Adrenal gland (tissue), 12 donors: Measurements from ENCODE around the gene TINAGL1. TPM values are rescaled to one million over a fixed set of nuclear protein-coding genes. Genes with fewer than 3 reads are reported as not detected.

Experiments
- DNase-seq, 7 donors: peaks; one replicate each; pipeline ENCODE4 v3.0.0-alpha.2; 2019 to 2020
- H3K27ac ChIP-seq, 5 donors: fragments of 200-600 bp; sonication (generic) in 4 of 5; 1 replicate in 3 of 5; 2 replicates in 2 of 5; pipeline versions ENCODE4 v1.5.1 to v1.8.0; 2016 to 2020; ENCODE audit warnings: mild to moderate bottlenecking in 1 of 5
- H3K27me3 ChIP-seq: fragments of 200-600 bp; 2 replicates; pipeline ENCODE4 v1.8.0; 2021
- H3K36me3 ChIP-seq, 2 donors: fragments of 200-600 bp; replicated peaks in 1 of 2; 1 replicate in 1 of 2; 2 replicates in 1 of 2; pipeline versions ENCODE4 v1.5.1 to v1.8.0; 2018 to 2022
- H3K4me1 ChIP-seq, 2 donors: fragments of 200-600 bp; replicated peaks in 1 of 2; 1 replicate in 1 of 2; 2 replicates in 1 of 2; pipeline versions ENCODE4 v1.5.1 to v1.8.0; 2018 to 2021
- H3K4me3 ChIP-seq, 4 donors: fragments of 200-600 bp; sonication (generic) in 3 of 4; one replicate each; pipeline ENCODE4 v1.5.1; 2016 to 2018
- H3K9me3 ChIP-seq, 3 donors: fragments of 200-600 bp; sonication (generic) in 1 of 3; replicated peaks in 1 of 3; 1 replicate in 2 of 3; 2 replicates in 1 of 3; pipeline versions ENCODE4 v1.5.1 to v1.8.0; 2016 to 2021
- CTCF ChIP-seq, 6 experiments: fragments of 450-650 bp in 4 of 6; fragments of 200-600 bp in 2 of 6; sonication (generic) in 1 of 6; IDR thresholded peaks; 1 replicate in 5 of 6; 2 replicates in 1 of 6; pipeline versions ENCODE4 v1.5.1 to v1.8.0; 2016 to 2021; ENCODE audit warnings: antibody characterized with exemption in 6 of 6, mild to moderate bottlenecking in 2 of 6, moderate library complexity in 1 of 6
- POLR2A ChIP-seq, 2 donors: fragments of 450-650 bp; IDR thresholded peaks; one replicate each; pipeline ENCODE4 v1.6.1; 2017; ENCODE audit warnings: antibody characterized with exemption in 2 of 2, mild to moderate bottlenecking in 2 of 2, moderate library complexity in 1 of 2
- WGBS, 4 donors: extraction: QIAGEN DNeasy Blood & Tissue Kit in 2 of 4; methylation state at CpG; one replicate each; pipeline versions ENCODE4 v1.1.5 to v1.1.7; 2013 to 2017; 5-methylcytosine and 5-hydroxymethylcytosine counted together
- intact Hi-C, 2 donors: fragments of 100-400 bp; cut with DNase I; formaldehyde crosslinking; loops; one replicate each; pipeline versions ENCODE4 v1.14.1 to v1.15.0; 2022 to 2023
- polyA plus RNA-seq, 3 donors: library from polyadenylated mRNA; stranded (reverse); fragments of 200-250 nt in 2 of 3; fragments of 350-450 nt in 1 of 3; fragmentation: Illumina TruSeq in 1 of 3; extraction: RNeasy Lipid Tissue Mini Kit (QIAGEN cat#74804) in 1 of 3; gene quantifications; one replicate each; pipeline ENCODE4 v1.2.3, GENCODE V29; 2013 to 2014
- total RNA-seq, 9 donors: library from RNA; depleted of rRNA in 4 of 9; stranded (reverse); fragments of >200 nt in 4 of 9; fragments of 120-200 nt in 1 of 9; fragmentation: NEBNext Ultra II Directional in 1 of 9; extraction: Animal tissue kit (Norgen Biotek cat#: 25700) in 1 of 9; gene quantifications; one replicate each; pipeline versions ENCODE4 v1.1.0 to v1.2.4, GENCODE V29; 2013 to 2023
- donor health status: healthy with polysubstance abuse.
- donor health status: Bipolar disorder and iron deficiency.
- donor health status: DM: yes; HTN: yes; CAD: no.
- donor health status: DM: no; HTN: no; CAD: no.
- donor health status: DM: no; HTN: no; CAD: no.
- donor health status: DM: yes; HTN: yes; CAD: no.

TINAGL1 gene
- total and polyA plus RNA-seq, 12 donors, result 22.7 to 294 (median 89.9) TPM

DNA sequence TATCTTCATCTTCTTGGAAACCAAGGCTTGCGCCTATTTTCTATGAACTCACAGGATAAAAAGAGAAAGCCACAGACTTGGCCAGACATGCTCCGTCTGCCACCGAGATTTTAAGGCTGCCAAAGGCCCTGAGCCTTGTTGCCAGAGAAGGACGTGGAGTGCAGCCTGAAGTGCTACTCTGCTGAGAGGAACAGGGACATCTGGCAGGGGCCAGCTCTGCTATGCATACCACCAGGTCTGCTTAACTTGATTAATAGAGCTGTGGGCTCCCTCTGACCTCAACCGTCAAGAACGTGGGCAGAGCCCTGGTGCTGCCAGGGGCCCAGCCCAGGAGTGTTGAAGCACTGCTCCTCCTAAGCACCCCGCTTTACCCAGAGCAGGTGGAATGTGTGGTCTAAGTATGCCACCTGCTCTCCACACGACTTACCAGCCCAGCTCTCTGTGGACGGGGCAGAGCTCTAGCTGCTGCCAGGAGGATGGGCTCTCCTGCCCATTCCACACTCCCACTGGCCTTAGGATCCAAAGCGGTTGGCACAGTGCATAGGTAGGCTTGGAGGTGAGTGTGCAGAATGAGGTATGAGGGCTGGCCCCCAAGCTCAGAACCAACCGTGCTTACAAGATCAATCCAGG is 51.7 kb downstream of the TINAGL1 start:
- DNase-seq, result peak in 5 of 7 donors; percentile 67 to 83 (median 73)
- Histone ChIP-seq H3K36me3 (peaks cover 0 to 49% of the 10 kb centered on the region in 2 donors), H3K27ac (peak overlapping the region; percentile 18 to 89 (median 75)), H3K9me3 (no peaks in the 10 kb centered on the region), H3K27me3 (no peaks in the 10 kb centered on the region), H3K4me3 (no peak overlapping the region), H3K4me1 (peaks cover 27 to 34% of the 10 kb centered on the region in 2 donors)
- TF ChIP-seq POLR2A (IDR thresholded peaks at IDR 0.05) (peak in 1 of 2 donors; percentile 24), CTCF (IDR thresholded peaks at IDR 0.05) (no peak)
- 51 to 59% (median 54%) methylated on average over 9 to 11 of the region's 11 CpGs for WGBS, 4 donors
- intact Hi-C loops, result no loop called here

DNA sequence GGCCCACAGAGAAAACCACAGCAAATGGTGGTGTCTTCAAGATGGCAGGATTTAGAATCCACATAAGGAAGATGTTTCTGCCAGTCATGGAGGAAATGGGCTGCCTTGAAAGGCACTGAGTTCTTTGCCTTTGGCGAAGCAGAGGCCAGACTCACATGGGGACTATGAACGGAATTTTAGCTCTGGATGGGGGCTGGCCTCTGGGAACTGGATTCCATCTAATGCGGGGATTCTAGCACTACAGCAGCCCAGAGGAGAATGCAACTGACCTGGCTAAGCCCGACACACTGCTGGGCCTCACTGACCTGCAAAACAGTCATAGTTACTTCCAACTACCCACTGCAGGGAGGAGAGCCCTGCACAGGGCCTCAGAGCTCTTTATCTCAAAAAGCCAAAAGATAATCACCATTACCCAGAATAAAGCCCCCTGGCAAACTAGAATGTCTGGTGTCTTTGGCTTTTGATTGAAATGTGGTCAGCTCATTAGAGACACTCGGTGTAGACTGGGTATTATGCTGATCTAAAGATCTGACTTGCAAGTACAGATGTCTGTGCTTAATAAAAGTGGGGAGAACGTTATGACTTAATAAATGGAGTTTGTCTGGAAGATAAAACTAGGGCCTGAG is 52.7 kb downstream of the TINAGL1 start:
- no peaks in the 10 kb centered on the region for H3K27me3 ChIP-seq
- 82 to 90% (median 88%) methylated on average over 5 to 6 of the region's 6 CpGs for WGBS, 4 donors
- peaks cover 0 to 53% of the 10 kb centered on the region in 2 donors for H3K36me3 ChIP-seq
- DNase-seq, result no peak
- no peaks in the 10 kb centered on the region for H3K9me3 ChIP-seq
- H3K27ac ChIP-seq, result peak overlapping the region in 3 of 5 donors; percentile 75 to 89 (median 87)
- no peak overlapping the region for H3K4me3 ChIP-seq
- TF ChIP-seq CTCF (IDR thresholded peaks at IDR 0.05), result no peak
- TF ChIP-seq POLR2A (IDR thresholded peaks at IDR 0.05), result no peak
- peaks cover 27 to 34% of the 10 kb centered on the region in 2 donors for H3K4me1 ChIP-seq
- intact Hi-C loops, result no loop called here

DNA sequence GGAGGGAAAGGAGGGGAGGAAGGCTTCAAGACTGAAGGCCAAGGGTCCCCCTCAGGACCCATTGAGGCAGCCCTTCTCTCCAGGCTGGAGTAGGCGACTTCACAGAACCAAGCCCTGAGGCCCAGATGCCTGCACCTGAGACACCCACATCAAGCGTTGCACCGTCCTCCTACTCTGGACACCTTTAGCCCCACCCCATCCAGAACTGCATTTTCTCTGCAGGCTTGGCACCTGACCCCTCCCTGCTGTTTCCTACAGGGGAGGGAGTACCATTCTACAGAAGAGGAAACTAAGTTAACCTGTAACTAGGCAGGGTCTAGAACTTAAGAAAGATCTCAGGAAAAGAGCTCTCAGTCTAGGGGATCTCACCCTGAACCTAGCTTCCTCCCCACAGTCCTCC is 56.3 kb downstream of the TINAGL1 start:
- Histone ChIP-seq H3K4me1 (peaks cover 10 to 23% of the 10 kb centered on the region in 2 donors), H3K36me3 (peaks cover 0 to 67% of the 10 kb centered on the region in 2 donors), H3K27me3 (no peaks in the 10 kb centered on the region), H3K27ac (no peak overlapping the region), H3K4me3 (no peak overlapping the region), H3K9me3 (no peaks in the 10 kb centered on the region)
- 91 to 100% (median 98%) methylated on average over 3 of the region's 3 CpGs for WGBS, 4 donors
- DNase-seq, result no peak
- intact Hi-C loops, result no loop called here
- TF ChIP-seq POLR2A (IDR thresholded peaks at IDR 0.05) (no peak), CTCF (IDR thresholded peaks at IDR 0.05) (no peak)

GRCh38 chr1:31633117-31633516 is 56.8 kb downstream of the TINAGL1 start:
- peak in 2 of 7 donors; percentile 36 to 47 for DNase-seq
- Histone ChIP-seq H3K36me3 (peaks cover 0 to 66% of the 10 kb centered on the region in 2 donors), H3K4me3 (no peak overlapping the region), H3K27me3 (no peaks in the 10 kb centered on the region), H3K27ac (no peak overlapping the region), H3K4me1 (peaks cover 5 to 18% of the 10 kb centered on the region in 2 donors), H3K9me3 (no peaks in the 10 kb centered on the region)
- intact Hi-C loops, result no loop called here
- WGBS, 4 donors, result 63 to 73% (median 69%) methylated on average over 4 of the region's 4 CpGs
- TF ChIP-seq CTCF (IDR thresholded peaks at IDR 0.05), result peak in 2 of 6 experiments; percentile 13 to 30
- TF ChIP-seq POLR2A (IDR thresholded peaks at IDR 0.05), result no peak

Other genes starting within 250 kb of the TINAGL1 start
- 100 to 1,000 TPM in 1 of 9 donors, 10 to 100 TPM in 8; 23.8 to 143 (median 59.2) TPM for gene FABP3, start 203.4 kb upstream of the TINAGL1 start, total RNA-seq
- gene FABP3, start 203.4 kb upstream of the TINAGL1 start, polyA plus RNA-seq, result 100 to 1,000 TPM in 2 of 3 donors, 10 to 100 TPM in 1; 56.7 to 233 (median 125) TPM
- 10 to 100 TPM in 8 of 9 donors, under 1 TPM in 1; 0.94 to 35.8 (median 18.8) TPM for gene SERINC2, start 163.3 kb upstream of the TINAGL1 start, total RNA-seq
- 10 to 100 TPM in 2 of 3 donors, 1 to 10 TPM in 1; 8.3 to 34.0 (median 19.7) TPM for gene SERINC2, start 163.3 kb upstream of the TINAGL1 start, polyA plus RNA-seq
- gene HCRTR1, start 41.2 kb downstream of the TINAGL1 start, total RNA-seq, result 1 to 10 TPM in 2 of 9 donors, under 1 TPM in 2, not detected in 5; 0.11 to 2.8 (median 1.3) TPM
- gene HCRTR1, start 41.2 kb downstream of the TINAGL1 start, polyA plus RNA-seq, result 1 to 10 TPM in 1 of 3 donors, under 1 TPM in 2; 0.18 to 3.5 (median 0.67) TPM
- gene PEF1, start 68.4 kb downstream of the TINAGL1 start, total RNA-seq, result 100 to 1,000 TPM in 2 of 9 donors, 10 to 100 TPM in 7; 71.1 to 132 (median 87.8) TPM
- gene PEF1, start 68.4 kb downstream of the TINAGL1 start, polyA plus RNA-seq, result 10 to 100 TPM; 58.2 to 87.1 (median 68.9) TPM
- 10 to 100 TPM; 16.9 to 41.2 (median 26.3) TPM for gene COL16A1, start 127.5 kb downstream of the TINAGL1 start, total RNA-seq
- gene COL16A1, start 127.5 kb downstream of the TINAGL1 start, polyA plus RNA-seq, result 100 to 1,000 TPM in 1 of 3 donors, 10 to 100 TPM in 1, 1 to 10 TPM in 1; 6.1 to 129 (median 49.8) TPM
- 10 to 100 TPM in 1 of 9 donors, 1 to 10 TPM in 8; 2.2 to 15.1 (median 4.6) TPM for gene ADGRB2, start 187.8 kb downstream of the TINAGL1 start, total RNA-seq
- gene ADGRB2, start 187.8 kb downstream of the TINAGL1 start, polyA plus RNA-seq, result 10 to 100 TPM in 1 of 3 donors, 1 to 10 TPM in 2; 1.8 to 57.3 (median 9.2) TPM
- 1 to 10 TPM in 1 of 9 donors, under 1 TPM in 8; 0.09 to 1.9 (median 0.61) TPM for gene SPOCD1, start 239.5 kb downstream of the TINAGL1 start, total RNA-seq
- 1 to 10 TPM in 2 of 3 donors, under 1 TPM in 1; 0.46 to 2.4 (median 1.3) TPM for gene SPOCD1, start 239.5 kb downstream of the TINAGL1 start, polyA plus RNA-seq